GM12878 (cell line): ENCODE measurements around the gene MEF2D. TPM values are rescaled to one million over a fixed set of nuclear protein-coding genes. Genes with fewer than 3 reads are reported as not detected.

ENCODE experiments used
- ASH2L ChIP-seq: fragments of 300-600, 200-600 bp; sonication (generic); IDR thresholded peaks from 2 replicates; pipeline ENCODE4 v1.6.1; 2017; ENCODE audit warnings: low read depth, mild to moderate bottlenecking, borderline replicate concordance
- ATF3 ChIP-seq: IDR thresholded peaks from 2 replicates; pipeline ENCODE4 v1.6.1; 2011; ENCODE audit warnings: low read depth, mild to moderate bottlenecking, low read length, moderate library complexity, borderline replicate concordance; ENCODE audit errors: extremely low read depth
- BCL11A ChIP-seq: IDR thresholded peaks from 2 replicates; pipeline ENCODE4 v1.6.1; 2011; ENCODE audit warnings: low read depth, low read length
- CHD2 ChIP-seq: IDR thresholded peaks from 2 replicates; pipeline ENCODE4 v1.6.1; 2011; ENCODE audit warnings: low read depth, low read length, improper control_type of control experiment, borderline replicate concordance
- CREB1 ChIP-seq: IDR thresholded peaks from 2 replicates; pipeline ENCODE4 v1.6.1; 2012; ENCODE audit warnings: low read depth, mild to moderate bottlenecking, inconsistent platforms
- EP300 ChIP-seq, 2 experiments: fragments of 150-350 bp in 1 of 2; IDR thresholded peaks; 2 replicates each; pipeline ENCODE4 v1.6.1; 2011 to 2012; ENCODE audit warnings: low read depth in 2 of 2, low read length in 2 of 2, borderline replicate concordance in 1 of 2, improper control_type of control experiment in 1 of 2, inconsistent platforms in 1 of 2; ENCODE audit not compliant: control insufficient read depth in 1 of 2
- FOXM1 ChIP-seq: IDR thresholded peaks from 2 replicates; pipeline ENCODE4 v1.6.1; 2012; ENCODE audit warnings: low read depth, mild to moderate bottlenecking, inconsistent platforms, low read length, moderate library complexity
- HDGF ChIP-seq: fragments of 450-650 bp; IDR thresholded peaks from 2 replicates; pipeline ENCODE4 v1.6.1; 2016; ENCODE audit warnings: antibody characterized with exemption
- LARP7 ChIP-seq: fragments of 450-650 bp; IDR thresholded peaks from 2 replicates; pipeline ENCODE4 v1.6.1; 2017; ENCODE audit warnings: mild to moderate bottlenecking
- MYC ChIP-seq: IDR thresholded peaks from 2 replicates; pipeline ENCODE4 v1.6.1; 2011; ENCODE audit warnings: mild to moderate bottlenecking, low read length, moderate library complexity, inconsistent platforms; ENCODE audit not compliant: insufficient read depth, insufficient replicate concordance, insufficient read length, severe bottlenecking
- PKNOX1 ChIP-seq: fragments of 450-650 bp; IDR thresholded peaks from 2 replicates; pipeline ENCODE4 v1.6.1; 2016; ENCODE audit warnings: mild to moderate bottlenecking
- POLR2AphosphoS2 ChIP-seq: IDR thresholded peaks from 2 replicates; pipeline ENCODE4 v1.6.1; 2011; ENCODE audit warnings: low read depth, mild to moderate bottlenecking, low read length, improper control_type of control experiment, moderate library complexity
- PRDM15 ChIP-seq: fragments of 450-650 bp; formaldehyde crosslinking; IDR thresholded peaks from 2 replicates; pipeline ENCODE4 v1.4.0; 2020; ENCODE audit warnings: mild to moderate bottlenecking, moderate library complexity
- RAD21 ChIP-seq: IDR thresholded peaks from 2 replicates; pipeline ENCODE4 v1.6.1; 2011; ENCODE audit warnings: mild to moderate bottlenecking, low read depth, low read length, moderate library complexity; ENCODE audit not compliant: insufficient read depth
- RELA ChIP-seq: fragments of 450-650 bp; IDR thresholded peaks from 2 replicates; pipeline ENCODE4 v1.8.0; 2014; ENCODE audit warnings: borderline replicate concordance; ENCODE audit not compliant: partially characterized antibody
- RFX5 ChIP-seq: IDR thresholded peaks from 2 replicates; pipeline ENCODE4 v1.6.1; 2011; ENCODE audit warnings: low read depth, low read length, improper control_type of control experiment
- SMARCA5 ChIP-seq: fragments of 450-650 bp; IDR thresholded peaks from 2 replicates; pipeline ENCODE4 v1.6.1; 2017; ENCODE audit warnings: mild to moderate bottlenecking
- SP1 ChIP-seq: IDR thresholded peaks from one replicate; pipeline ENCODE4 v1.6.1; 2011; ENCODE audit warnings: low read depth, low read length
- SRF ChIP-seq, 2 experiments: IDR thresholded peaks; 2 replicates each; pipeline ENCODE4 v1.6.1; 2011; ENCODE audit warnings: low read depth in 2 of 2, low read length in 2 of 2, mild to moderate bottlenecking in 1 of 2, moderate library complexity in 1 of 2
- STAT3 ChIP-seq: IDR thresholded peaks from 2 replicates; pipeline ENCODE4 v1.6.1; 2011; ENCODE audit warnings: low read depth, low read length, improper control_type of control experiment
- SUZ12 ChIP-seq: fragments of 200-600 bp; sonication (generic); IDR thresholded peaks from one replicate; pipeline ENCODE4 v1.6.1; 2018; ENCODE audit warnings: antibody characterized with exemption, mild to moderate bottlenecking; ENCODE audit not compliant: unreplicated experiment
- USF2 ChIP-seq: IDR thresholded peaks from 2 replicates; pipeline ENCODE4 v1.6.1; 2011; ENCODE audit warnings: low read depth, low read length, improper control_type of control experiment, borderline replicate concordance
- WRNIP1 ChIP-seq: IDR thresholded peaks from 2 replicates; pipeline ENCODE4 v1.6.1; 2011; ENCODE audit warnings: low read depth, low read length, improper control_type of control experiment, borderline replicate concordance
- ZNF384 ChIP-seq: IDR thresholded peaks from 2 replicates; pipeline ENCODE4 v1.6.1; 2012; ENCODE audit warnings: low read depth, mild to moderate bottlenecking, low read length, improper control_type of control experiment, borderline replicate concordance
- polyA plus RNA-seq, 11 experiments: library from polyadenylated mRNA; depleted of rRNA in 4 of 11; unstranded in 6 of 11; stranded (reverse) in 5 of 11; fragments of >200 nt; fragmentation: Nextera tagmentation in 4 of 11; fragmentation: Illumina TruSeq in 1 of 11; extraction: Ambion mirVana in 4 of 11; extraction: Trizol in 1 of 11; gene quantifications; 1 replicate in 1 of 11; 2 replicates in 10 of 11; pipeline versions ENCODE4 v1.2.1 to v1.2.3, GENCODE V29; 2011 to 2016; ENCODE audit warnings: inconsistent platforms in 2 of 11, missing spikeins in 2 of 11, low read depth in 1 of 11
- total RNA-seq, 4 experiments: library from RNA; depleted of rRNA in 3 of 4; stranded (reverse); fragments of >200 nt in 3 of 4; fragmentation: Illumina TruSeq in 1 of 4; extraction: Trizol in 1 of 4; gene quantifications; 2 replicates each; pipeline versions ENCODE4 v1.2.1 to v1.2.3, GENCODE V29; 2013 to 2021

Gene MEF2D
- total and polyA plus RNA-seq, 10 of the 15 experiments (the other 5 are each of a cell fraction or from before 2014, with no cell fraction given): 0.61 to 53.0 (median 15.2) TPM

- TF ChIP-seq PRDM15 (CRISPR knock-in tag) (no peak), HDGF (peak; percentile 88; the same call in 1 of the 2 replicates), RAD21 (no peak), FOXM1 (no peak), SRF (IDR thresholded peaks at IDR 0.05; ENCODE audit: low read depth in 2 of 2, low read length in 2 of 2) (peak in 1 of 2 experiments; percentile 81; a peak in 2 of 4 replicates), RFX5 (no peak), EP300 (IDR thresholded peaks at IDR 0.05; ENCODE audit: borderline replicate concordance in 1 of 2, control insufficient read depth in 1 of 2, low read depth in 2 of 2, low read length in 2 of 2) (no peak; a peak in 1 of 4 replicates), SP1 (peak; percentile 58), SUZ12 (no peak), CREB1 (peak; percentile 79; the same call in 1 of the 2 replicates), POLR2AphosphoS2 (peak; percentile 87), LARP7 (0 out of 2 replicates have a peak, but pooled peaks have one; percentile 14), ATF3 (peak; percentile 66; the same call in 1 of the 2 replicates), PKNOX1 (peak; percentile 95), SMARCA5 (0 out of 2 replicates have a peak, but pooled peaks have one; percentile 6), USF2 (peak; percentile 96), MYC (no peak), RELA (peak; percentile 84), CHD2 (peak; percentile 36; the same call in 1 of the 2 replicates), ZNF384 (no peak), BCL11A (0 out of 2 replicates have a peak, but pooled peaks have one; percentile 29), STAT3 (no peak), ASH2L (no peak), WRNIP1 (no peak)
Observed at GRCh38 chr1:156456625-156457465, 43.7 kb downstream of the MEF2D start (continued).
